Neural progenitor cell (in vitro differentiated cells): ENCODE measurements around the gene FBXO46. TPM values are rescaled to one million over a fixed set of nuclear protein-coding genes. Genes with fewer than 3 reads are reported as not detected.
A peak's percentile ranks its signal among the peaks of the same experiment; 100 is the strongest.

Experiments used
- DNase-seq: peaks from one replicate; pipeline ENCODE4 v3.0.0-alpha.2; 2016; ENCODE audit warnings: low spot score
- H2AFZ ChIP-seq: fragments of 200-600 bp; sonication (generic); replicated peaks from 2 replicates; pipeline ENCODE4 v1.6.1; 2016; ENCODE audit warnings: antibody characterized with exemption
- H3F3A ChIP-seq: fragments of 200-600 bp; sonication (generic); 2 replicates; pipeline ENCODE4 v1.6.1; 2016; ENCODE audit warnings: antibody characterized with exemption, low read depth
- H3K27ac ChIP-seq: fragments of 200-600 bp; sonication (generic); 2 replicates; pipeline ENCODE4 v1.5.1; 2016; ENCODE audit warnings: mild to moderate bottlenecking
- H3K27me3 ChIP-seq: fragments of 200-600 bp; sonication (generic); 2 replicates; pipeline ENCODE4 v1.6.1; 2016; ENCODE audit warnings: mild to moderate bottlenecking, moderate library complexity
- H3K36me3 ChIP-seq: fragments of 200-600 bp; sonication (generic); 2 replicates; pipeline ENCODE4 v1.5.1; 2016
- H3K4me1 ChIP-seq: fragments of 200-600 bp; sonication (generic); 2 replicates; pipeline ENCODE4 v1.6.1; 2016; ENCODE audit warnings: mixed run types
- H3K4me2 ChIP-seq: fragments of 200-600 bp; sonication (generic); 2 replicates; pipeline ENCODE4 v1.6.1; 2016
- H3K4me3 ChIP-seq: fragments of 200-600 bp; sonication (generic); 2 replicates; pipeline ENCODE4 v1.5.1; 2016
- H3K79me2 ChIP-seq: fragments of 200-600 bp; sonication (generic); 2 replicates; pipeline ENCODE4 v1.6.1; 2016; ENCODE audit warnings: low read depth
- H3K9ac ChIP-seq: fragments of 200-600 bp; sonication (generic); 2 replicates; pipeline ENCODE4 v1.6.1; 2016
- H3K9me3 ChIP-seq: fragments of 200-600 bp; sonication (generic); 2 replicates; pipeline ENCODE4 v1.5.1; 2016; ENCODE audit warnings: low read depth
- H4K20me1 ChIP-seq: fragments of 200-600 bp; sonication (generic); 2 replicates; pipeline ENCODE4 v1.6.1; 2016; ENCODE audit warnings: low read depth
- H3K27ac Mint-ChIP-seq: 3 replicates; pipeline ENCODE4 v1.8.0; 2021; ENCODE audit warnings: mixed read lengths
- H3K27me3 Mint-ChIP-seq: 2 replicates; pipeline ENCODE4 v1.8.0; 2022; ENCODE audit warnings: low read depth, mild to moderate bottlenecking, inconsistent platforms, moderate library complexity, mixed read lengths; ENCODE audit not compliant: insufficient read depth
- H3K36me3 Mint-ChIP-seq: 3 replicates; pipeline ENCODE4 v1.8.0; 2021; ENCODE audit warnings: mixed read lengths
- H3K4me1 Mint-ChIP-seq: 3 replicates; pipeline ENCODE4 v1.8.0; 2021; ENCODE audit warnings: mixed read lengths
- H3K4me3 Mint-ChIP-seq: 3 replicates; pipeline ENCODE4 v1.8.0; 2021; ENCODE audit warnings: mild to moderate bottlenecking, moderate library complexity, mixed read lengths
- H3K9me3 Mint-ChIP-seq: 3 replicates; pipeline ENCODE4 v1.8.0; 2020; ENCODE audit warnings: mixed read lengths
- CTCF ChIP-seq: fragments of 200-600 bp; sonication (generic); IDR thresholded peaks from 2 replicates; pipeline ENCODE4 v1.5.1; 2017; ENCODE audit warnings: antibody characterized with exemption, mild to moderate bottlenecking
- EZH2 ChIP-seq: fragments of 200-600 bp; sonication (generic); IDR thresholded peaks from 2 replicates; pipeline ENCODE4 v1.6.1; 2017; ENCODE audit warnings: antibody characterized with exemption, mild to moderate bottlenecking, moderate library complexity
- EZH2phosphoT487 ChIP-seq: fragments of 200-600 bp; sonication (generic); IDR thresholded peaks from 2 replicates; pipeline ENCODE4 v1.6.1; 2017; ENCODE audit warnings: antibody characterized with exemption
- total RNA-seq: library from RNA; depleted of rRNA; stranded (reverse); fragments of >200 nt; gene quantifications from 2 replicates; pipeline ENCODE4 v1.2.3, GENCODE V29; 2015; ENCODE audit warnings: low replicate concordance

Gene FBXO46
- total RNA-seq, 1 donor from 2014 or later, result 7.5 TPM

DNA sequence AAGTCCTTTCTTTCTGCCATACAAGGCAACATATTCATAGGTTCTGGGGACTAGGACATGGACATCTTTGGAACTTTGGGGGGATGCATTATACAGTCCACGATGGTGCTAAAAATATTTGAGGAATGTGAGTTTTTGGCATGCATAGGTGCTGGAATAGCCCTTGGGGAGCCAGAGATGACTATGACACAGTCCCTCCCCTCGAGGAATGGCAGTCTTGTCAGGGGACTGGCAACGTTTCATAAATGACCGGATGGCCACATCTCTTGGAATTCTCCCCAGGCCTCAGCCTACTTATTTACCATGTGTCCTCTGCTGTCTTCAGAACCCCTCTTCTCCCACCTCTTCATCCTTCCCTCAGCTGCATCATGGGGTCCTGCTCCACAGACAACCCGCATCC lies 16.2 kb upstream of the FBXO46 start:
- H3K4me1 ChIP-seq, result peaks cover 5% of the 10 kb centered on the region
- H3K4me3 ChIP-seq, result no peak overlapping the region
- TF ChIP-seq CTCF (no peak), EZH2 (no peak), EZH2phosphoT487 (no peak)
- H3K4me2 ChIP-seq, result no peak overlapping the region
- H3K27ac ChIP-seq, result no peak overlapping the region
- no peaks in the 10 kb centered on the region for H3K36me3 ChIP-seq
- no peak overlapping the region for H3K9ac ChIP-seq
- H3K4me1 Mint-ChIP-seq, result peaks cover 2% of the 10 kb centered on the region
- H4K20me1 ChIP-seq, result no peaks in the 10 kb centered on the region
- no peaks in the 10 kb centered on the region for H3K9me3 Mint-ChIP-seq
- H3K27me3 ChIP-seq, result no peaks in the 10 kb centered on the region
- H3F3A ChIP-seq, result peaks cover 7% of the 10 kb centered on the region
- H3K9me3 ChIP-seq, result no peaks in the 10 kb centered on the region
- H3K79me2 ChIP-seq, result no peaks in the 10 kb centered on the region
- DNase-seq, result no peak
- no peak overlapping the region for H2AFZ ChIP-seq
- no peak overlapping the region for H3K4me3 Mint-ChIP-seq
- no peaks in the 10 kb centered on the region for H3K36me3 Mint-ChIP-seq
- H3K27me3 Mint-ChIP-seq, result peaks cover 5% of the 10 kb centered on the region
- no peak overlapping the region for H3K27ac Mint-ChIP-seq

- Histone ChIP-seq H3K4me1 (peaks cover 5% of the 10 kb centered on the region), H2AFZ (peak overlapping the region; percentile 69), H3K9ac (no peak overlapping the region), H3K36me3 (no peaks in the 10 kb centered on the region), H3K4me2 (no peak overlapping the region), H3K9me3 (no peaks in the 10 kb centered on the region), H4K20me1 (no peaks in the 10 kb centered on the region), H3K27ac (no peak overlapping the region), H3K4me3 (no peak overlapping the region), H3F3A (peaks cover 7% of the 10 kb centered on the region), H3K27me3 (no peaks in the 10 kb centered on the region), H3K79me2 (no peaks in the 10 kb centered on the region)
- TF ChIP-seq EZH2phosphoT487 (no peak), EZH2 (no peak), CTCF (no peak)
- Mint-ChIP-seq H3K27me3 (peaks cover 2% of the 10 kb centered on the region), H3K36me3 (no peaks in the 10 kb centered on the region), H3K4me3 (no peak overlapping the region), H3K4me1 (no peaks in the 10 kb centered on the region), H3K9me3 (no peaks in the 10 kb centered on the region), H3K27ac (no peak overlapping the region)
- DNase-seq, result no peak
Observed at GRCh38 chr19:45745606-45746005, 14.9 kb upstream of the FBXO46 start.

- Histone ChIP-seq H3K79me2 (no peaks in the 10 kb centered on the region), H3K36me3 (no peaks in the 10 kb centered on the region), H3K9me3 (no peaks in the 10 kb centered on the region), H3K4me3 (no peak overlapping the region), H3K4me1 (peaks cover 5% of the 10 kb centered on the region), H3K4me2 (no peak overlapping the region), H3F3A (peaks cover 7% of the 10 kb centered on the region), H3K9ac (no peak overlapping the region), H2AFZ (no peak overlapping the region), H3K27me3 (no peaks in the 10 kb centered on the region), H4K20me1 (no peaks in the 10 kb centered on the region), H3K27ac (no peak overlapping the region)
- no peak for TF ChIP-seq EZH2phosphoT487
- TF ChIP-seq CTCF, result no peak
- no peak for TF ChIP-seq EZH2
- DNase-seq, result no peak
- no peaks in the 10 kb centered on the region for H3K36me3 Mint-ChIP-seq
- no peak overlapping the region for H3K4me3 Mint-ChIP-seq
- no peak overlapping the region for H3K27ac Mint-ChIP-seq
- no peaks in the 10 kb centered on the region for H3K9me3 Mint-ChIP-seq
- peaks cover 3% of the 10 kb centered on the region for H3K4me1 Mint-ChIP-seq
- no peaks in the 10 kb centered on the region for H3K27me3 Mint-ChIP-seq
Observed at GRCh38 chr19:45742969-45743368, 12.3 kb upstream of the FBXO46 start.
